HCT116 (cell line): Measurements from ENCODE around the gene SAA2. TPM values are rescaled to one million over a fixed set of nuclear protein-coding genes. Genes with fewer than 3 reads are reported as not detected.
A peak's percentile ranks its signal among the peaks of the same experiment; 100 is the strongest.
"Not testable (repeated sequence)": the region's sequence is repeated elsewhere in the genome, so short reads cannot be mapped to it uniquely, and the experiment has no call there.

ENCODE experiments used
- ATAC-seq: fragments of 200-7000 bp; cut with Tn5 transposase; 2 replicates; pipeline ENCODE4 v1.9.1; 2020; ENCODE audit warnings: mild to moderate bottlenecking, moderate library complexity
- BruUV-seq: library from RNA; stranded (reverse); fragments of 400-500 nt; replicated peaks from 2 replicates; lab custom pipeline; 2021; lab: Mats Ljungman, UMichigan
- CTCF ChIA-PET: fragments of 300-600 bp; sonication (Branson Sonifier 250); formaldehyde crosslinking; loops from one replicate; lab custom pipeline; 2021; ENCODE audit warnings: antibody characterized with exemption; lab: Charles Lee
- POLR2A ChIA-PET: fragments of 300-600, 350-600 bp; sonication (Branson Sonifier 250); formaldehyde crosslinking; loops from one replicate; lab custom pipeline; 2021; ENCODE audit warnings: antibody characterized with exemption; lab: Charles Lee
- RAD21 ChIA-PET, 2 experiments: fragments of 300-600 bp; sonication (Branson Sonifier 250); formaldehyde crosslinking; loops; one replicate each; lab custom pipeline; 2023; ENCODE audit warnings: low total read pairs in 2 of 2; ENCODE audit not compliant: uncharacterized antibody in 2 of 2, unreplicated experiment in 2 of 2, low non-redundant PET in 1 of 2; lab: Charles Lee
- DNase-seq: peaks from one replicate; pipeline ENCODE4 v3.0.0-alpha.2; 2010; ENCODE audit warnings: low read depth, low spot score
- H2AFZ ChIP-seq: fragments of 200-600 bp; shearing (Covaris generic), sonication (generic); 2 replicates; pipeline ENCODE4 v1.6.1; 2017; ENCODE audit warnings: low read depth, mixed run types, mixed read lengths, antibody characterized with exemption, low read length; ENCODE audit not compliant: poor library complexity, severe bottlenecking
- H3K27ac ChIP-seq: 2 replicates; pipeline ENCODE4 v1.5.1; 2012; ENCODE audit warnings: low read depth, low read length
- H3K27me3 ChIP-seq: fragments of 200-600 bp; sonication (generic); 2 replicates; pipeline ENCODE4 v1.6.1; 2016; ENCODE audit warnings: mixed run types, low read length, mixed read lengths; ENCODE audit not compliant: insufficient read depth
- H3K36me3 ChIP-seq, 2 experiments: fragments of 200-500 bp in 1 of 2; fragments of 200-600 bp in 1 of 2; sonication (Bioruptor generic) in 1 of 2; sonication (generic) in 1 of 2; 2 replicates each; pipeline versions ENCODE4 v1.5.1 to v1.6.1; 2014 to 2016; ENCODE audit warnings: low read length in 2 of 2, inconsistent platforms in 1 of 2, mixed read lengths in 1 of 2, mixed run types in 1 of 2; ENCODE audit not compliant: insufficient read depth in 2 of 2, control insufficient read depth in 1 of 2
- H3K4me1 ChIP-seq, 2 experiments: fragments of 200-600 bp in 1 of 2; sonication (generic) in 1 of 2; 2 replicates each; pipeline versions ENCODE4 v1.5.1 to v1.6.1; 2012 to 2017; ENCODE audit warnings: low read length in 2 of 2, inconsistent platforms in 1 of 2, mild to moderate bottlenecking in 1 of 2, mixed read lengths in 1 of 2, mixed run types in 1 of 2, moderate library complexity in 1 of 2; ENCODE audit not compliant: insufficient read depth in 2 of 2, control insufficient read depth in 1 of 2
- H3K4me2 ChIP-seq: fragments of 200-600 bp; sonication (generic); 2 replicates; pipeline ENCODE4 v1.6.1; 2017; ENCODE audit warnings: mixed run types, low read length, mixed read lengths
- H3K4me3 ChIP-seq, 2 experiments: fragments of 200-600 bp in 1 of 2; sonication (generic) in 1 of 2; replicated peaks in 1 of 2; 2 replicates each; pipeline ENCODE4 v1.5.1; 2011 to 2016; ENCODE audit warnings: low read length in 2 of 2, control low read depth in 1 of 2, low read depth in 1 of 2, mild to moderate bottlenecking in 1 of 2, mixed read lengths in 1 of 2, mixed run types in 1 of 2
- H3K79me2 ChIP-seq: fragments of 200-600 bp; sonication (generic); 2 replicates; pipeline ENCODE4 v1.6.1; 2017; ENCODE audit warnings: mild to moderate bottlenecking, mixed run types, low read length, moderate library complexity, mixed read lengths; ENCODE audit not compliant: insufficient read depth
- H3K9ac ChIP-seq: fragments of 200-600 bp; sonication (generic); 2 replicates; pipeline ENCODE4 v1.6.1; 2016; ENCODE audit warnings: low read length, mixed read lengths
- H3K9me2 ChIP-seq: fragments of 200-600 bp; sonication (generic), shearing (Covaris generic); 2 replicates; pipeline ENCODE4 v1.6.1; 2017; ENCODE audit warnings: mixed run types, mild to moderate bottlenecking, moderate library complexity; ENCODE audit not compliant: insufficient read depth
- H3K9me3 ChIP-seq, 2 experiments: fragments of 200-500 bp in 1 of 2; fragments of 200-600 bp in 1 of 2; sonication (Bioruptor generic) in 1 of 2; sonication (generic) in 1 of 2; 2 replicates each; pipeline ENCODE4 v1.6.1; 2014 to 2017; ENCODE audit warnings: low read length in 2 of 2, mixed read lengths in 2 of 2, inconsistent platforms in 1 of 2, low read depth in 1 of 2, mild to moderate bottlenecking in 1 of 2, mixed run types in 1 of 2, moderate library complexity in 1 of 2; ENCODE audit not compliant: control insufficient read depth in 1 of 2, insufficient read depth in 1 of 2
- H4K20me1 ChIP-seq: fragments of 200-600 bp; sonication (generic), shearing (Covaris generic); 2 replicates; pipeline ENCODE4 v1.6.1; 2017; ENCODE audit warnings: mixed run types, mild to moderate bottlenecking, moderate library complexity; ENCODE audit not compliant: insufficient read depth
- CEBPB ChIP-seq: IDR thresholded peaks from 2 replicates; pipeline ENCODE4 v1.6.1; 2012; ENCODE audit warnings: low read depth
- EZH2 ChIP-seq: fragments of 200-600 bp; sonication (generic); IDR thresholded peaks from 2 replicates; pipeline ENCODE4 v1.6.1; 2017; ENCODE audit warnings: antibody characterized with exemption, mixed run types
- EZH2phosphoT487 ChIP-seq: fragments of 200-600 bp; IDR thresholded peaks from 2 replicates; pipeline ENCODE4 v1.6.1; 2018; ENCODE audit warnings: antibody characterized with exemption, borderline replicate concordance
- FOSL1 ChIP-seq: IDR thresholded peaks from 2 replicates; pipeline ENCODE4 v1.6.1; 2012; ENCODE audit warnings: low read depth
- RAD21 ChIP-seq: IDR thresholded peaks from 2 replicates; pipeline ENCODE4 v1.6.1; 2012; ENCODE audit warnings: low read depth, mild to moderate bottlenecking
- SIN3A ChIP-seq: IDR thresholded peaks from 2 replicates; pipeline ENCODE4 v1.6.1; 2012; ENCODE audit warnings: low read depth
- SRF ChIP-seq: IDR thresholded peaks from 2 replicates; pipeline ENCODE4 v1.6.1; 2012; ENCODE audit warnings: low read depth
- TCF7L2 ChIP-seq: IDR thresholded peaks from 2 replicates; pipeline ENCODE4 v1.7.0; 2011; ENCODE audit warnings: borderline replicate concordance, inconsistent platforms; ENCODE audit not compliant: insufficient read depth, insufficient read length; ENCODE audit errors: extremely low read depth
- ZNF274 ChIP-seq: fragments of 200-500 bp; sonication (Bioruptor generic); IDR thresholded peaks from 2 replicates; pipeline ENCODE4 v1.6.1; 2014; ENCODE audit warnings: mild to moderate bottlenecking, low read depth, low read length, inconsistent platforms
- intact Hi-C: fragments of 100-400 bp; cut with micrococcal nuclease; formaldehyde crosslinking; loops from 2 replicates; pipeline ENCODE4 v1.10.0; 2022
- total RNA-seq: library from RNA; stranded (reverse); gene quantifications from one replicate; pipeline ENCODE4 v1.2.1, GENCODE V29; 2021; ENCODE audit not compliant: unreplicated experiment
- TF ChIP-seq, protein P1 (sequence below): IDR thresholded peaks from 2 replicates; pipeline ENCODE4 v1.6.1; 2011; ENCODE audit warnings: mild to moderate bottlenecking, low read length, moderate library complexity; ENCODE audit not compliant: insufficient replicate concordance; ENCODE audit errors: extremely low read depth
- TF ChIP-seq, protein P2 (sequence below): IDR thresholded peaks from 2 replicates; pipeline ENCODE4 v1.6.1; 2012
- TF ChIP-seq, protein P3 (sequence below): IDR thresholded peaks from 2 replicates; pipeline ENCODE4 v1.6.1; 2012
- TF ChIP-seq, protein P4 (sequence below), 3 experiments: fragments of 200-600 bp in 1 of 3; sonication (generic) in 1 of 3; IDR thresholded peaks in 2 of 3; conservative IDR thresholded peaks in 1 of 3; 2 replicates each; pipeline ENCODE4 v1.5.1; 2012 to 2017; ENCODE audit warnings: low read depth in 2 of 3, low read length in 2 of 3, antibody characterized with exemption in 1 of 3, borderline replicate concordance in 1 of 3, control low read depth in 1 of 3, mild to moderate bottlenecking in 1 of 3, mixed read lengths in 1 of 3, mixed run types in 1 of 3, moderate library complexity in 1 of 3; ENCODE audit not compliant: insufficient read depth in 1 of 3

The SAA2 gene
- total RNA-seq, 1 experiment from 2014 or later = 5.2 TPM

DNA sequence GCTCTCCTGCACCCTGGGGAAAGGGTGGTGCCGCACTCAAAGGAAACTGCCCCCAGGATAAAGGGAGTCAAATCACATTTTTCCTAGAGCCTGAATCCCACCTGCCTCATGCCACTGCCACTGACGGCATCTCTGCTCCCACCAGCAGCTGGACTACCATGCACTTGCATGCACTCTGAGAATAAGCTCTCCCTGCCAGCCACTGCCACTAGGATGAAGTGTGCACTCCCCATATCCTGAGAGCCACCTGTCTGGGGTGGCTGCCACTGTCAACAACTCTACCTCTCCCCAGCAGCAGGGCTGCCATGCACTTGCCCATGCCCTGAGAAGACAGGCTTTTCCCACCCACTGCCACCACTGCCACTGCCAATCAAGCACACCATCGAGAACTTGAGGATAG lies 44.2 kb downstream of the SAA2 start (continued):
- TF ChIP-seq, protein P1, sequence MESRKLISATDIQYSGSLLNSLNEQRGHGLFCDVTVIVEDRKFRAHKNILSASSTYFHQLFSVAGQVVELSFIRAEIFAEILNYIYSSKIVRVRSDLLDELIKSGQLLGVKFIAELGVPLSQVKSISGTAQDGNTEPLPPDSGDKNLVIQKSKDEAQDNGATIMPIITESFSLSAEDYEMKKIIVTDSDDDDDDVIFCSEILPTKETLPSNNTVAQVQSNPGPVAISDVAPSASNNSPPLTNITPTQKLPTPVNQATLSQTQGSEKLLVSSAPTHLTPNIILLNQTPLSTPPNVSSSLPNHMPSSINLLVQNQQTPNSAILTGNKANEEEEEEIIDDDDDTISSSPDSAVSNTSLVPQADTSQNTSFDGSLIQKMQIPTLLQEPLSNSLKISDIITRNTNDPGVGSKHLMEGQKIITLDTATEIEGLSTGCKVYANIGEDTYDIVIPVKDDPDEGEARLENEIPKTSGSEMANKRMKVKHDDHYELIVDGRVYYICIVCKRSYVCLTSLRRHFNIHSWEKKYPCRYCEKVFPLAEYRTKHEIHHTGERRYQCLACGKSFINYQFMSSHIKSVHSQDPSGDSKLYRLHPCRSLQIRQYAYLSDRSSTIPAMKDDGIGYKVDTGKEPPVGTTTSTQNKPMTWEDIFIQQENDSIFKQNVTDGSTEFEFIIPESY = no peak
- TF ChIP-seq ZNF274 (no peak), SIN3A (no peak), TCF7L2 (no peak), EZH2phosphoT487 (no peak)

DNA sequence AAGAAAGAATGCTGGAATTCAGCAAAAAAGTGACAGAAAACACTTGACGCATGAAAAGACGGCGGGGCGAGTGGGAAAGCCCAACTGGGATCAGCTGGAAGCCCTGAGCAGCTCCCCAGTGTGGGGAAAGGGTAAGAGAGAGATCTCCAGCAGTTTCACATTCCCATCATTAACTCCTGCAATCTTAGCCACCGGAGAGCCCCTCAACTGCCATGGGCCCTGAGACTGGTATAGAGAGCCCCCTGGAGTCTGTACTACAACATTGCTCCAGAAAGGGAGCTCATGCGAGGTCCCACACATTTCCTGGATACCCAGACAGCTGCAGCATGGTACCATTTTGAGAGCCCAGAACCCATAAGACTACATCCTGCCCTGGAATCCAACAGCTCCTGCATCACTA lies 44.7 kb downstream of the SAA2 start:
- H3K9me2 ChIP-seq = no peaks in the 10 kb centered on the region
- H3K9me3 ChIP-seq = no peaks in the 10 kb centered on the region
- DNase-seq = peak; percentile 8
- H3K4me2 ChIP-seq = no peak overlapping the region
- no peaks in the 10 kb centered on the region for H3K4me1 ChIP-seq
- CTCF ChIA-PET = interaction anchor here (0.5 to 1.9 kb wide), 17 partner anchors 9 to 473 kb away, joined by 3 to 40 read pairs (median 4); no protein-coding TSS in a partner anchor
- H3K36me3 ChIP-seq = no peaks in the 10 kb centered on the region
- RAD21 ChIA-PET = interaction anchor here (1.0 to 1.2 kb wide), 4 partner anchors 33 to 88 kb away, joined by 3 to 7 read pairs (median 6); no protein-coding TSS in a partner anchor
- intact Hi-C loops = loop anchor here (1.0 to 5.0 kb wide), 3 partner anchors 33 to 211 kb away; no protein-coding TSS in a partner anchor
- no peak overlapping the region for H3K4me3 ChIP-seq
- peak; percentile 99 for ATAC-seq
- H4K20me1 ChIP-seq = no peaks in the 10 kb centered on the region
- H2AFZ ChIP-seq = no peak overlapping the region
- no peak overlapping the region for H3K27ac ChIP-seq
- POLR2A ChIA-PET = interaction anchor here (1.0 kb wide), 1 partner anchor 9 kb away, joined by 4 read pairs; no protein-coding TSS in a partner anchor
- no peaks in the 10 kb centered on the region for H3K79me2 ChIP-seq
- TF ChIP-seq SRF = no peak
- TF ChIP-seq, protein P2, sequence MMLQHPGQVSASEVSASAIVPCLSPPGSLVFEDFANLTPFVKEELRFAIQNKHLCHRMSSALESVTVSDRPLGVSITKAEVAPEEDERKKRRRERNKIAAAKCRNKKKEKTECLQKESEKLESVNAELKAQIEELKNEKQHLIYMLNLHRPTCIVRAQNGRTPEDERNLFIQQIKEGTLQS = no peak
- TF ChIP-seq, protein P3, sequence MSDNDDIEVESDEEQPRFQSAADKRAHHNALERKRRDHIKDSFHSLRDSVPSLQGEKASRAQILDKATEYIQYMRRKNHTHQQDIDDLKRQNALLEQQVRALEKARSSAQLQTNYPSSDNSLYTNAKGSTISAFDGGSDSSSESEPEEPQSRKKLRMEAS = no peak
- TF ChIP-seq TCF7L2 = no peak
- no peak for TF ChIP-seq FOSL1
- no peak for TF ChIP-seq CEBPB
- no peak for TF ChIP-seq EZH2phosphoT487
- peak; percentile 68 for TF ChIP-seq RAD21
- TF ChIP-seq, protein P4, sequence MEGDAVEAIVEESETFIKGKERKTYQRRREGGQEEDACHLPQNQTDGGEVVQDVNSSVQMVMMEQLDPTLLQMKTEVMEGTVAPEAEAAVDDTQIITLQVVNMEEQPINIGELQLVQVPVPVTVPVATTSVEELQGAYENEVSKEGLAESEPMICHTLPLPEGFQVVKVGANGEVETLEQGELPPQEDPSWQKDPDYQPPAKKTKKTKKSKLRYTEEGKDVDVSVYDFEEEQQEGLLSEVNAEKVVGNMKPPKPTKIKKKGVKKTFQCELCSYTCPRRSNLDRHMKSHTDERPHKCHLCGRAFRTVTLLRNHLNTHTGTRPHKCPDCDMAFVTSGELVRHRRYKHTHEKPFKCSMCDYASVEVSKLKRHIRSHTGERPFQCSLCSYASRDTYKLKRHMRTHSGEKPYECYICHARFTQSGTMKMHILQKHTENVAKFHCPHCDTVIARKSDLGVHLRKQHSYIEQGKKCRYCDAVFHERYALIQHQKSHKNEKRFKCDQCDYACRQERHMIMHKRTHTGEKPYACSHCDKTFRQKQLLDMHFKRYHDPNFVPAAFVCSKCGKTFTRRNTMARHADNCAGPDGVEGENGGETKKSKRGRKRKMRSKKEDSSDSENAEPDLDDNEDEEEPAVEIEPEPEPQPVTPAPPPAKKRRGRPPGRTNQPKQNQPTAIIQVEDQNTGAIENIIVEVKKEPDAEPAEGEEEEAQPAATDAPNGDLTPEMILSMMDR (IDR thresholded peaks at IDR 0.05 in 2 of 3, conservative IDR thresholded peaks at IDR 0.05 in 1 of 3; ENCODE audit: borderline replicate concordance in 1 of 3, insufficient read depth in 1 of 3, low read depth in 2 of 3, low read length in 2 of 3) = peak; percentile 61 to 71 (median 67); a peak in 5 of 6 replicates
- no peak for TF ChIP-seq EZH2
- H3K9ac ChIP-seq = no peak overlapping the region
- H3K27me3 ChIP-seq = no peaks in the 10 kb centered on the region
- no TSS peak for BruUV-seq

DNA sequence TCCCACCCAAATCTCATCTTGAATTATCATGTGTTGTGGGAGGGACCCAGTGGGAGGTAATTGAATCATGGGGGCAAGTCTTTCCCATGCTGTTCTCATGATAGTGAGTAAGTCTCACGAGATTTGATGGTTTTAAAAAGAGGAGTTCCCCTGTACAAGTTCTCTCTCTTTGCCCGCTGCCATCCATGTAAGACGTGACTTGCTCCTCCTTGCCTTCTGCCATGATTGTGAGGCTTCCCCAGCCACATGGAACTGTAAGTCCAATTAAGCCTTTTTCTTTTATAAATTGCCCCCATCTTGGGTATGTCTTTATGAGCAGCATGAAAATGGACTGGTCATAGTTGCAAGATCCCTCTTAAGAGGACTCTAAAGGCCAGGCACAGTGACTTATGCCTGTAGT lies 50.7 kb downstream of the SAA2 start:
- BruUV-seq, H3K9me2 ChIP-seq, DNase-seq, H3K4me1 ChIP-seq, CTCF ChIA-PET, H3K36me3 ChIP-seq, H3K9me3 ChIP-seq, intact Hi-C loops, ATAC-seq, H4K20me1 ChIP-seq, H3K4me2 ChIP-seq, H3K27ac ChIP-seq, POLR2A ChIA-PET, H3K79me2 ChIP-seq, H3K27me3 ChIP-seq, H3K9ac ChIP-seq, H3K4me3 ChIP-seq, RAD21 ChIA-PET, H2AFZ ChIP-seq: not testable (repeated sequence)
